Natural killer cell (primary cell): ENCODE measurements around the gene CEP128. TPM values are rescaled to one million over a fixed set of nuclear protein-coding genes. Genes with fewer than 3 reads are reported as not detected.

Experiments used
- ATAC-seq, 3 donors: fragments of 150-1000 bp in 2 of 3; fragments of 200-7000 bp in 1 of 3; cut with Tn5 transposase; 1 replicate in 1 of 3; 2 replicates in 2 of 3; pipeline ENCODE4 v1.10.0; 2021; ENCODE audit warnings: mild to moderate bottlenecking in 2 of 3, moderate library complexity in 2 of 3
- DNase-seq, 2 donors: peaks; one replicate each; pipeline versions ENCODE4 v3.0.0 to v3.0.0-alpha.2; 2013 to 2021; ENCODE audit warnings: mixed read lengths in 1 of 2
- H3K27ac ChIP-seq: one replicate; pipeline ENCODE4 v1.5.1; 2013; ENCODE audit warnings: mild to moderate bottlenecking, low read length
- H3K27me3 ChIP-seq: one replicate; pipeline ENCODE4 v1.6.1; 2013; ENCODE audit warnings: low read length; ENCODE audit not compliant: control insufficient read depth, insufficient read depth
- H3K36me3 ChIP-seq: one replicate; pipeline ENCODE4 v1.6.1; 2013; ENCODE audit warnings: low read length; ENCODE audit not compliant: control insufficient read depth, insufficient read depth
- H3K4me1 ChIP-seq: one replicate; pipeline ENCODE4 v1.6.1; 2013; ENCODE audit warnings: low read length; ENCODE audit not compliant: control insufficient read depth, insufficient read depth
- H3K4me3 ChIP-seq: one replicate; pipeline ENCODE4 v1.5.1; 2013; ENCODE audit warnings: low read length
- H3K9me3 ChIP-seq: one replicate; pipeline ENCODE4 v1.6.1; 2013; ENCODE audit warnings: low read length; ENCODE audit not compliant: control insufficient read depth, insufficient read depth
- H3K27ac Mint-ChIP-seq, 2 donors: one replicate each; pipeline ENCODE4 v1.8.0; 2022; ENCODE audit warnings: mild to moderate bottlenecking in 2 of 2, mixed read lengths in 2 of 2, moderate library complexity in 1 of 2
- H3K27me3 Mint-ChIP-seq, 2 donors: one replicate each; pipeline ENCODE4 v1.8.0; 2022; ENCODE audit warnings: low read depth in 2 of 2, mixed read lengths in 2 of 2
- H3K36me3 Mint-ChIP-seq: one replicate; pipeline ENCODE4 v1.8.0; 2022; ENCODE audit warnings: mixed read lengths
- H3K4me1 Mint-ChIP-seq, 2 donors: one replicate each; pipeline ENCODE4 v1.8.0; 2022; ENCODE audit warnings: mixed read lengths in 2 of 2
- H3K4me3 Mint-ChIP-seq: one replicate; pipeline ENCODE4 v1.8.0; 2022; ENCODE audit warnings: mild to moderate bottlenecking, moderate library complexity, mixed read lengths
- H3K9me3 Mint-ChIP-seq, 2 donors: one replicate each; pipeline ENCODE4 v1.8.0; 2022; ENCODE audit warnings: mixed read lengths in 2 of 2
- whole genome bisulfite sequencing: methylation state at CpG from one replicate; pipeline ENCODE4 v1.1.7; 2013; ENCODE audit warnings: missing lambda C conversion rate; ENCODE audit not compliant: insufficient coverage; 5-methylcytosine and 5-hydroxymethylcytosine counted together
- intact Hi-C: fragments of 100-400 bp; cut with micrococcal nuclease; formaldehyde crosslinking; loops from one replicate; pipeline ENCODE4 v1.14.2; 2022
- total RNA-seq, 4 donors: library from RNA; stranded (reverse); fragments of 120-200 nt in 1 of 4; gene quantifications; one replicate each; pipeline versions ENCODE4 v1.2.3 to v1.2.4, GENCODE V29; 2013 to 2022
- TF ChIP-seq, protein P1 (sequence below): fragments of 200-600 bp; IDR thresholded peaks from one replicate; pipeline ENCODE4 v1.8.0; 2022; ENCODE audit warnings: antibody characterized with exemption

Gene CEP128
- total RNA-seq, 3 donors from 2014 or later (not counting 1 experiment from before 2014, with no cell fraction given), result 14.4 to 16.7 (median 15.6) TPM

- Histone ChIP-seq H3K4me1 (no peaks in the 10 kb centered on the region), H3K4me3 (no peak overlapping the region), H3K27me3 (no peaks in the 10 kb centered on the region), H3K36me3 (no peaks in the 10 kb centered on the region), H3K27ac (no peak overlapping the region), H3K9me3 (no peaks in the 10 kb centered on the region)
- Mint-ChIP-seq H3K4me1 (no peaks in the 10 kb centered on the region), H3K27ac (no peak overlapping the region), H3K27me3 (no peaks in the 10 kb centered on the region), H3K9me3 (peaks cover 0 to 2% of the 10 kb centered on the region in 2 donors), H3K4me3 (no peak overlapping the region), H3K36me3 (no peaks in the 10 kb centered on the region)
- ATAC-seq (no peak), DNase-seq (no peak)
- intact Hi-C loops, result no loop called here
- 93% methylated on average over 4 of the region's 5 CpGs for WGBS
- TF ChIP-seq, protein P1, sequence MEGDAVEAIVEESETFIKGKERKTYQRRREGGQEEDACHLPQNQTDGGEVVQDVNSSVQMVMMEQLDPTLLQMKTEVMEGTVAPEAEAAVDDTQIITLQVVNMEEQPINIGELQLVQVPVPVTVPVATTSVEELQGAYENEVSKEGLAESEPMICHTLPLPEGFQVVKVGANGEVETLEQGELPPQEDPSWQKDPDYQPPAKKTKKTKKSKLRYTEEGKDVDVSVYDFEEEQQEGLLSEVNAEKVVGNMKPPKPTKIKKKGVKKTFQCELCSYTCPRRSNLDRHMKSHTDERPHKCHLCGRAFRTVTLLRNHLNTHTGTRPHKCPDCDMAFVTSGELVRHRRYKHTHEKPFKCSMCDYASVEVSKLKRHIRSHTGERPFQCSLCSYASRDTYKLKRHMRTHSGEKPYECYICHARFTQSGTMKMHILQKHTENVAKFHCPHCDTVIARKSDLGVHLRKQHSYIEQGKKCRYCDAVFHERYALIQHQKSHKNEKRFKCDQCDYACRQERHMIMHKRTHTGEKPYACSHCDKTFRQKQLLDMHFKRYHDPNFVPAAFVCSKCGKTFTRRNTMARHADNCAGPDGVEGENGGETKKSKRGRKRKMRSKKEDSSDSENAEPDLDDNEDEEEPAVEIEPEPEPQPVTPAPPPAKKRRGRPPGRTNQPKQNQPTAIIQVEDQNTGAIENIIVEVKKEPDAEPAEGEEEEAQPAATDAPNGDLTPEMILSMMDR, result no peak
These were observed 380.5 kb downstream of the CEP128 start for GRCh38 chr14:80560800-80561657.

- 100% methylated on average over 1 of the region's 2 CpGs for WGBS
- no peak overlapping the region for H3K27ac Mint-ChIP-seq
- TF ChIP-seq, protein P1, result no peak
- H3K4me1 ChIP-seq, result no peaks in the 10 kb centered on the region
- ATAC-seq, result no peak
- no peaks in the 10 kb centered on the region for H3K4me1 Mint-ChIP-seq
- no peaks in the 10 kb centered on the region for H3K27me3 ChIP-seq
- no peaks in the 10 kb centered on the region for H3K27me3 Mint-ChIP-seq
- no peaks in the 10 kb centered on the region for H3K36me3 ChIP-seq
- H3K4me3 ChIP-seq, result no peak overlapping the region
- intact Hi-C loops, result no loop called here
- no peak for DNase-seq
- H3K9me3 ChIP-seq, result no peaks in the 10 kb centered on the region
- H3K9me3 Mint-ChIP-seq, result peaks cover 3 to 5% of the 10 kb centered on the region in 2 donors
- no peak overlapping the region for H3K4me3 Mint-ChIP-seq
- H3K27ac ChIP-seq, result no peak overlapping the region
- H3K36me3 Mint-ChIP-seq, result peaks cover 11% of the 10 kb centered on the region
These were observed 387.4 kb downstream of the CEP128 start for GRCh38 chr14:80554139-80554538.

- no peaks in the 10 kb centered on the region for H3K27me3 ChIP-seq
- no peaks in the 10 kb centered on the region for H3K36me3 ChIP-seq
- H3K4me1 Mint-ChIP-seq, result no peaks in the 10 kb centered on the region
These were observed 392.4 kb downstream of the CEP128 start for GRCh38 chr14:80549141-80549540.

More at GRCh38 chr14:80549141-80549540, 392.4 kb downstream of the CEP128 start:
- Mint-ChIP-seq H3K9me3 (peaks cover 2 to 3% of the 10 kb centered on the region in 2 donors), H3K27me3 (no peaks in the 10 kb centered on the region), H3K4me3 (no peak overlapping the region), H3K27ac (no peak overlapping the region), H3K36me3 (no peaks in the 10 kb centered on the region)
- H3K4me3 ChIP-seq, result no peak overlapping the region
- ATAC-seq, result no peak
- 93% methylated on average over 6 of the region's 6 CpGs for WGBS
- intact Hi-C loops, result no loop called here
- TF ChIP-seq, protein P1, result no peak
- H3K4me1 ChIP-seq, result no peaks in the 10 kb centered on the region
- DNase-seq, result no peak
- no peaks in the 10 kb centered on the region for H3K9me3 ChIP-seq
- H3K27ac ChIP-seq, result no peak overlapping the region
